Neural progenitor cell (in vitro differentiated cells): Measurements from ENCODE around the gene LSM11. TPM values are rescaled to one million over a fixed set of nuclear protein-coding genes. Genes with fewer than 3 reads are reported as not detected.

Source experiments
- DNase-seq: peaks from one replicate; pipeline ENCODE4 v3.0.0-alpha.2; 2016; ENCODE audit warnings: low spot score
- H2AFZ ChIP-seq: fragments of 200-600 bp; sonication (generic); replicated peaks from 2 replicates; pipeline ENCODE4 v1.6.1; 2016; ENCODE audit warnings: antibody characterized with exemption
- H3F3A ChIP-seq: fragments of 200-600 bp; sonication (generic); 2 replicates; pipeline ENCODE4 v1.6.1; 2016; ENCODE audit warnings: antibody characterized with exemption, low read depth
- H3K27ac ChIP-seq: fragments of 200-600 bp; sonication (generic); 2 replicates; pipeline ENCODE4 v1.5.1; 2016; ENCODE audit warnings: mild to moderate bottlenecking
- H3K27me3 ChIP-seq: fragments of 200-600 bp; sonication (generic); 2 replicates; pipeline ENCODE4 v1.6.1; 2016; ENCODE audit warnings: mild to moderate bottlenecking, moderate library complexity
- H3K36me3 ChIP-seq: fragments of 200-600 bp; sonication (generic); 2 replicates; pipeline ENCODE4 v1.5.1; 2016
- H3K4me1 ChIP-seq: fragments of 200-600 bp; sonication (generic); 2 replicates; pipeline ENCODE4 v1.6.1; 2016; ENCODE audit warnings: mixed run types
- H3K4me2 ChIP-seq: fragments of 200-600 bp; sonication (generic); 2 replicates; pipeline ENCODE4 v1.6.1; 2016
- H3K4me3 ChIP-seq: fragments of 200-600 bp; sonication (generic); 2 replicates; pipeline ENCODE4 v1.5.1; 2016
- H3K79me2 ChIP-seq: fragments of 200-600 bp; sonication (generic); 2 replicates; pipeline ENCODE4 v1.6.1; 2016; ENCODE audit warnings: low read depth
- H3K9ac ChIP-seq: fragments of 200-600 bp; sonication (generic); 2 replicates; pipeline ENCODE4 v1.6.1; 2016
- H3K9me3 ChIP-seq: fragments of 200-600 bp; sonication (generic); 2 replicates; pipeline ENCODE4 v1.5.1; 2016; ENCODE audit warnings: low read depth
- H4K20me1 ChIP-seq: fragments of 200-600 bp; sonication (generic); 2 replicates; pipeline ENCODE4 v1.6.1; 2016; ENCODE audit warnings: low read depth
- H3K27ac Mint-ChIP-seq: 3 replicates; pipeline ENCODE4 v1.8.0; 2021; ENCODE audit warnings: mixed read lengths
- H3K27me3 Mint-ChIP-seq: 2 replicates; pipeline ENCODE4 v1.8.0; 2022; ENCODE audit warnings: low read depth, mild to moderate bottlenecking, inconsistent platforms, moderate library complexity, mixed read lengths; ENCODE audit not compliant: insufficient read depth
- H3K36me3 Mint-ChIP-seq: 3 replicates; pipeline ENCODE4 v1.8.0; 2021; ENCODE audit warnings: mixed read lengths
- H3K4me1 Mint-ChIP-seq: 3 replicates; pipeline ENCODE4 v1.8.0; 2021; ENCODE audit warnings: mixed read lengths
- H3K4me3 Mint-ChIP-seq: 3 replicates; pipeline ENCODE4 v1.8.0; 2021; ENCODE audit warnings: mild to moderate bottlenecking, moderate library complexity, mixed read lengths
- H3K9me3 Mint-ChIP-seq: 3 replicates; pipeline ENCODE4 v1.8.0; 2020; ENCODE audit warnings: mixed read lengths
- CTCF ChIP-seq: fragments of 200-600 bp; sonication (generic); IDR thresholded peaks from 2 replicates; pipeline ENCODE4 v1.5.1; 2017; ENCODE audit warnings: antibody characterized with exemption, mild to moderate bottlenecking
- EZH2 ChIP-seq: fragments of 200-600 bp; sonication (generic); IDR thresholded peaks from 2 replicates; pipeline ENCODE4 v1.6.1; 2017; ENCODE audit warnings: antibody characterized with exemption, mild to moderate bottlenecking, moderate library complexity
- EZH2phosphoT487 ChIP-seq: fragments of 200-600 bp; sonication (generic); IDR thresholded peaks from 2 replicates; pipeline ENCODE4 v1.6.1; 2017; ENCODE audit warnings: antibody characterized with exemption
- total RNA-seq: library from RNA; depleted of rRNA; stranded (reverse); fragments of >200 nt; gene quantifications from 2 replicates; pipeline ENCODE4 v1.2.3, GENCODE V29; 2015; ENCODE audit warnings: low replicate concordance

Gene LSM11
- total RNA-seq, 1 donor from 2014 or later = 13.6 TPM

DNA sequence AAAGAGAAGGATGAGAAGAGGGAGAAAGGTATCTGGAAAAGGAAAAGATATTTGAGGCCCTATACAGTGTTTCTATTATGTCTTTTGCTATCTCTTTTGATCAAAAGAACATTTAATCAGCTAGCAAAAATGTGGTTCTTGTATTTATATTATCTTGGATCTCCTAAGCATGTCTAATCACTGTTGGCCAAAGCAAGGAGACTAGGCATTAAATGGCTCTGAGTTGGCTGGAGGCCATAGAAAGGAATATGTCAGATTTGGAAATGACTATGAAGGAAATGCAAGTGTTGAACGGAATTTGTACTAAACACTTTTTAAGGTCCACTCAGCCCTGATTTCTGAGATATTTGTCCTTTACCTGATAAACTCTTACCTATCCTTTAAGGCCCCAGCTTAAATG is 34.6 kb upstream of the LSM11 start:
- Mint-ChIP-seq H3K27me3 (no peaks in the 10 kb centered on the region), H3K9me3 (no peaks in the 10 kb centered on the region), H3K36me3 (no peaks in the 10 kb centered on the region), H3K4me3 (no peak overlapping the region), H3K4me1 (no peaks in the 10 kb centered on the region), H3K27ac (no peak overlapping the region)
- H3K9ac ChIP-seq = no peak overlapping the region
- H3K79me2 ChIP-seq = no peaks in the 10 kb centered on the region
- H3K4me1 ChIP-seq = no peaks in the 10 kb centered on the region
- no peaks in the 10 kb centered on the region for H3F3A ChIP-seq
- H3K4me3 ChIP-seq = no peak overlapping the region
- no peaks in the 10 kb centered on the region for H3K9me3 ChIP-seq
- H3K27ac ChIP-seq = no peak overlapping the region
- H2AFZ ChIP-seq = no peak overlapping the region
- no peak for DNase-seq
- no peaks in the 10 kb centered on the region for H3K27me3 ChIP-seq
- no peak for TF ChIP-seq EZH2
- TF ChIP-seq CTCF = no peak
- TF ChIP-seq EZH2phosphoT487 = no peak
- no peaks in the 10 kb centered on the region for H3K36me3 ChIP-seq
- no peaks in the 10 kb centered on the region for H4K20me1 ChIP-seq
- H3K4me2 ChIP-seq = no peak overlapping the region

DNA sequence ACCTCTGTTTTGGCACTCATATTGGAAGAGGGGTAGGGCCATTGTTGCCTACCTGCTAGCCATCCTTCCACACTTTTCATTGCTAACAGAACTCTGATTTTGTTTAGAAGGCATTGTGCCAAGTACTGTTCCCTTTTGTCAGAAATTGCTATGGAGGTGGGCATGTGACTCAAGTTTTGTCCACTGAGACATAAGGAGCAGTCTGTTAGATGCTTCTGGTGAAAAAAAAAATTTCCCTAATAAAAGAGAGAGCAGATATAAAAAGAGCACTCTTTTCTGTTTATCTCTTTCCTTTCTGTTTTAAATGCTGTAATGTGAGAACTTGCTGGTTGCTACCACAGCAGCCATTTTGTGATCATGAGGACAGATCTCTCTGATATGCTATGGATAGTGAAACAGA is 34.2 kb upstream of the LSM11 start:
- H2AFZ ChIP-seq = no peak overlapping the region
- H3K27me3 Mint-ChIP-seq = no peaks in the 10 kb centered on the region

GRCh38 chr5:157710431-157710830 is 33.1 kb upstream of the LSM11 start:
- H3K27ac Mint-ChIP-seq = no peak overlapping the region

More for the DNA sequence above, 34.2 kb upstream of the LSM11 start:
- no peak overlapping the region for H3K9ac ChIP-seq
- no peak for DNase-seq
- no peaks in the 10 kb centered on the region for H3K4me1 ChIP-seq
- no peaks in the 10 kb centered on the region for H3F3A ChIP-seq
- H3K4me3 ChIP-seq = no peak overlapping the region
- Mint-ChIP-seq H3K4me1 (no peaks in the 10 kb centered on the region), H3K4me3 (no peak overlapping the region), H3K36me3 (no peaks in the 10 kb centered on the region), H3K9me3 (no peaks in the 10 kb centered on the region), H3K27ac (no peak overlapping the region)
- no peaks in the 10 kb centered on the region for H3K9me3 ChIP-seq
- TF ChIP-seq EZH2 (no peak), CTCF (no peak), EZH2phosphoT487 (no peak)
- no peaks in the 10 kb centered on the region for H3K36me3 ChIP-seq
- no peak overlapping the region for H3K27ac ChIP-seq
- no peaks in the 10 kb centered on the region for H3K79me2 ChIP-seq
- no peak overlapping the region for H3K4me2 ChIP-seq
- no peaks in the 10 kb centered on the region for H4K20me1 ChIP-seq
- H3K27me3 ChIP-seq = no peaks in the 10 kb centered on the region

More at GRCh38 chr5:157710431-157710830, 33.1 kb upstream of the LSM11 start:
- H2AFZ ChIP-seq = no peak overlapping the region
- Mint-ChIP-seq H3K9me3 (no peaks in the 10 kb centered on the region), H3K36me3 (no peaks in the 10 kb centered on the region), H3K4me1 (no peaks in the 10 kb centered on the region), H3K4me3 (no peak overlapping the region), H3K27me3 (no peaks in the 10 kb centered on the region)
- no peak overlapping the region for H3K4me3 ChIP-seq
- H3K4me1 ChIP-seq = no peaks in the 10 kb centered on the region
- no peak overlapping the region for H3K9ac ChIP-seq
- no peaks in the 10 kb centered on the region for H3F3A ChIP-seq
- H3K27me3 ChIP-seq = no peaks in the 10 kb centered on the region
- no peaks in the 10 kb centered on the region for H3K9me3 ChIP-seq
- DNase-seq = no peak
- H3K36me3 ChIP-seq = no peaks in the 10 kb centered on the region
- no peak overlapping the region for H3K27ac ChIP-seq
- H3K79me2 ChIP-seq = no peaks in the 10 kb centered on the region
- H3K4me2 ChIP-seq = no peak overlapping the region
- TF ChIP-seq EZH2 = no peak
- TF ChIP-seq EZH2phosphoT487 = no peak
- TF ChIP-seq CTCF = no peak
- no peaks in the 10 kb centered on the region for H4K20me1 ChIP-seq
